C1 segment of cervical spinal cord (tissue), 14 donors: ENCODE measurements around the gene USP3.
A peak's percentile ranks its signal among the peaks of the same experiment; 100 is the strongest.

Experiments
- DNase-seq, 14 donors: peaks; one replicate each; lab custom pipeline; 2025; lab: John Stamatoyannopoulos, UW

The USP3 gene

DNA sequence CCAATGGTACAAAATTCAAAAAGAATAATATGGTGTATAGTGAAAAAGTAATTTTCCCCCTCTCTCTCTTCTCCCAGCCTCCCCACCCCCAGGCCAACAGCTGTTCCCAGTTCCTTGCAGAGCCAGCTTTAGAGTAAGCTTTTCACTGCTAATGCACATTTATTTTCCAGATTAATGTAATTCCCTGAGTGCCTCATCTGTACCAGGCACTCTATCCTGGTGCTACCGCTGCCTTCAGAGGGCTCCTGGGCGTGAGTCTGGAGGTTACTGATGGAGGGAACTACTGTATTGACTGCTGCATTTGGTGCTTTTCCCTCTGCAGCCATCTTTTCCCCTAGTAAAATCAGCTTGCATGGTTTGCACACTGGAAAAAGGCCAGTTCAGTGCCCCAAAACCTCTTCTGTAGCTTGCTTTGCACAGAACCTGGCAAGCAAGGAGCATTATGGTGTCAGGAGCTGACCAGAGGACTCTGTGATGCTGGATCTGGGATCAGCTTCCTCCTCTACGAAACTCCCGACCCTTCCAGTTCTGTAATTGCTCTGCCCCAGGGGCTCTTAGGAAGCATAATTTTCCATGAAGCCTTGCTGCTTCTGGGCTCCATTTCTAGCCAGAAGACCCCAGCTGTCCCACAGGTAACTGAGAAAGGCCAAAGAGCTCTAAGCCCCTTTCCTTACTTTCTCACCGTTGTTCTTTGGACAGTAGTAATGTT, 8.5 kb upstream of the USP3 start:
- no peak for DNase-seq

DNA sequence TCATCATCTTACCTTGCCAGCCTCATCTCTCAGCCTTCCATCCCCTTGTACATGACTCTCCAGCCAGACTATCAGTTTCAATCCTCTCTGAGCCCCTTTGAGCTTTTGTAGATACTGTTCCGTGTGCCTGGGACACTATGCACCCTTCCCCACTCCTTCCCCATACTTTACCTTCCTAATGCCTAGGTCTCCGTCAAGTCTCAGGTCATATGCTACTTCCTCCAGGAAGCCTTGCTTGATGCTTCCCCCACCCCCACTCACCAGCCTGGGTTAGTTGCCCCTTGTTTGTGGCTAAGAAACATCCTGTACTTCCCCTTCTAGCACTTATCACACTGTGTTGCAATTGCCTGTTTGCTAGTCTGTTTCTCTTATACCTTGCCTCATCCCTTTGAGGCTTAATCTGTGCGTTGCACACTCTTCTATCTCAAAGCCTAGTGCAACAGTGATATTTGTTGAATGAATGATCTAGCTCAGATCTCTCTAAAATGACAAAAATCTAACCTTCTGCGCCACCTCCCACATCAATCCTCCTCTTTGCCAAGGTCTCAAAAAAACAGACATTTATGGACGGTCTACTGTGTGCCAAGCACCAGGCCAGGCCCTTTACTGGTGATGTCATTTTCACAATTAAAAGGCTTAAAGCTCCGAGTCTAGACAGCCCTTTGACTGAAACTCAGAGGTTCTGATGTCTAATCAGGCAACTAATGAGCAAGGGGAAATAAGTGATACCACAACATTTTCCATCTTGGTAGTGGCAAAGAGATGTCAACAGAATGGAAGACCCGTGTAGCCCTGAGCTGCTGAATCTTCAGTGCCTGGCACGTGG, 6.5 kb upstream of the USP3 start:
- peak in 2 of 14 donors; percentile 21 to 25 for DNase-seq

DNA sequence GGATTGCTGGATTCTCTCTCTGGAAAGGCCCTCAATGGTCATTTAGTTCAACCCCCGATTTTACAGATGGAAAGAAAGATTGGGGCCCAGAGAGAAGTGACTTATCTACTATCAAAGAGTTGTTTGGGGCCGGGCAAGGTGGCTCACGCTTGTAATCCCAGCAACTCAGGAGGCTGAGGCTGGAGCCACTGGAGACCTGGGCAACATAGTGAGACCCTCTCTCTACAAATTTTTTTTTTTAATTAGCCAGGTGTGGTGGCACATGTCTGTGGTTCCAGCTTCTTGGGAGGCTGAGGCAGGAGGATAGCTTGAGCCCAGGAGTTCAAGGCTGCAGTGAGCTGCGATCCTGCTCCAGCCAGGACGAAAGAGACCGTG, 5.2 kb upstream of the USP3 start:
- no peak for DNase-seq

- no peak for DNase-seq
These were observed 4.8 kb upstream of the USP3 start for GRCh38 chr15:63499611-63500010.

- DNase-seq = no peak
These were observed 3.8 kb upstream of the USP3 start for GRCh38 chr15:63500265-63501250.

DNA sequence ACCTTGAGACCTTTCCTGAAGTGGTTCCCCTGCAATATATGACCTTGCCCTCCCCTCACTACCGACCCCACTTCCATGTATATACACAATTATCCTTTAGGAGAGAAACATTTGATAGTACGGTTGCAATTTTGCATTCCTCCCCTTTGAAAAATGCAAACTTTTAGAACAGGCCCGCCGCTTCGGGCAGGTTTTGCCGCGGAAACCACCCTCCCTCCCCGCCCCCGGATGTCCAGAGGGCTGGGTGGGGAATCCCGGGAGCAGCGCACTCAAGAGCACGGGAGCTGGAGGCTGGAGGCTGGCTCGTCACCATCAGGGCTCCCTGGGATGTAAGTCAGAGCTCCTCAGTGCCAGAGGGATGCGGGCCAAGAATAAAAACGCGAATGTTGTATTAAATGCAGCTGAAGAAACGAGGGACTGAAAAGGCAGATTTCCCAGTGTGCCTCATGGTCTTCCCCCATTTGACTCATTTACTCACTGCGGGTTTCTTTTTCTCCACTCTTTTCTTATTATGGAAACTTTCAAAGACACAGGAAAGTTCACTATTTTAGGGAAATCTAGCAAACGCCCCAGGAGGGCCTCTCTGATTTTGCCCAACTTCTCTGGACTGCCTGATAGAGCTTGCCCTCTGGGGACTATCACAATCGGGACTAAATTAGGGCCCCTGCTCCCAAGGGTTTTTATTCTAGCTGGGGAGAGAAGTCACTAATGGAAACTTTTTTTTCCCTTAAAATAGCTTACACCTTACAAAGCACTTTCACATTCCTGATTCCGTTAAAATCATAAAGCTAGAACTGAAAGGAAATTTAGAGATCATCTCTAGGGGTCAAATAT, 2.9 kb upstream of the USP3 start:
- peak in 6 of 14 donors; percentile 17 to 43 (median 26) for DNase-seq

GRCh38 chr15:63502137-63502766, 2.1 kb upstream of the USP3 start:
- DNase-seq = no peak

GRCh38 chr15:63502843-63503738, 1.3 kb upstream of the USP3 start:
- DNase-seq = peak in 11 of 14 donors; percentile 19 to 78 (median 59)

GRCh38 chr15:63503739-63504246, 600 bp upstream of the USP3 start:
- DNase-seq = peak in 1 of 14 donors; percentile 62

DNA sequence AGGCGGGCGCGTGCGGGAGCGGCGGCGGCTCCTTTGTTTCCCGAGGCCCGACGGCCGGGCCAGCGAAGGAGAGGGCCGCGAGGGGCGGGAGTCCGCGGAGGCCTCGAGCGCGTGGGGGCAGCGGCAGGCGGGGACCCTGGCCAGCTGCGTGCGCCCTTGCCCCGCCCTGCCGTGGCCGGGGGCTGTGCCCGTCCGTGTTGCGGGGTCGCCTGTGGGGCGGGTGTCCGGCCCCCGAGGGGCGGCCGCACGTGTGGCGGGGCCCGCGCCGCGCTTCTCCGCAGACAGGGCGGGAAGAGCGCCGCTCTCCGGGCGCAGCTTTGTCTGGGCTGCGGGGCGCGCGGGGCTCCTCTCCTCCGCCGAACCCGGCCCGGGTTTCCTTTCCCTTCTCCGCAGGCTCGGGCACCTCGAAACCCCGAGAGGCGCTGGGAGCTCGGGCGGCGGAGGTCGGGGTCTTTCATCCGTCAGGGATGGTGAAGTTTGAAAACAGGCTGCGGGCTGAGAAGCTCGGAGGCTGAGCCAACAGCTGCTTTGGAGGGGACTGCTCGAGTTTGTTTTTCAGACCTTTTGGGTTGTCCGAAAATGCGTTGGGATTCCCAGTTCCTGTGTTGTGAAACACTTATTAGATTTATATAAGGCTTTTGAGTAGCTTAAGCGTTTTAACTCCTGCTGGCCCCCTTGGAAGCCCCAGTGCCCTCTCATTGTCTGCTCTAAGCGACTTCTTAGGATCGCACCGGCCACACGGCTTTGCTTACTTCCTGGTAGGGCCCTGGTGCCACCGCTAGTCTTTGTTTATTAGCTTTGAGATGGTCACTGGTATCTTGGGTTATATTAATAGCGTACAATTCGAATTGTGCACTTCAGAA, 817 bp downstream of the USP3 start:
- DNase-seq = peak in 11 of 14 donors; percentile 23 to 74 (median 62)

DNA sequence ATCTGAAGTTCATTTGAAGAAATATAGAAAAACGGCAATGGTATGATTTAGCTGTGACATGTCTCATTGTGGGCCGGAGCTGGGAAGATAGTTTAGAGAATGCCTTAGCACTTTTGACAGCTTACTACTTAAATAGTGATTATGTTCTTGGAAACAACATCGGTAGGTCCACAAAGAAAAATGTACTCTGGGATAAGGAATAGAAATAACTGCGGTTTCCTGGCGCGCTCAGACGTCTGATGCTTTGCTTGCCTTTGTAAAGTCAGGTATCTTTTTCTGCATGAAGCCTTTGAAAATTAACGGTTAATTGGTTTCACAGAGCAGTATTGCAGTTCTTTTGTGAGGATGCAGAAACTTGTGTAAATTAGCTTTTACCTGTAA, 1.4 kb downstream of the USP3 start:
- no peak for DNase-seq

- DNase-seq = peak in 2 of 14 donors; percentile 23 to 55
These were observed 2.2 kb downstream of the USP3 start for GRCh38 chr15:63506537-63507035.

DNA sequence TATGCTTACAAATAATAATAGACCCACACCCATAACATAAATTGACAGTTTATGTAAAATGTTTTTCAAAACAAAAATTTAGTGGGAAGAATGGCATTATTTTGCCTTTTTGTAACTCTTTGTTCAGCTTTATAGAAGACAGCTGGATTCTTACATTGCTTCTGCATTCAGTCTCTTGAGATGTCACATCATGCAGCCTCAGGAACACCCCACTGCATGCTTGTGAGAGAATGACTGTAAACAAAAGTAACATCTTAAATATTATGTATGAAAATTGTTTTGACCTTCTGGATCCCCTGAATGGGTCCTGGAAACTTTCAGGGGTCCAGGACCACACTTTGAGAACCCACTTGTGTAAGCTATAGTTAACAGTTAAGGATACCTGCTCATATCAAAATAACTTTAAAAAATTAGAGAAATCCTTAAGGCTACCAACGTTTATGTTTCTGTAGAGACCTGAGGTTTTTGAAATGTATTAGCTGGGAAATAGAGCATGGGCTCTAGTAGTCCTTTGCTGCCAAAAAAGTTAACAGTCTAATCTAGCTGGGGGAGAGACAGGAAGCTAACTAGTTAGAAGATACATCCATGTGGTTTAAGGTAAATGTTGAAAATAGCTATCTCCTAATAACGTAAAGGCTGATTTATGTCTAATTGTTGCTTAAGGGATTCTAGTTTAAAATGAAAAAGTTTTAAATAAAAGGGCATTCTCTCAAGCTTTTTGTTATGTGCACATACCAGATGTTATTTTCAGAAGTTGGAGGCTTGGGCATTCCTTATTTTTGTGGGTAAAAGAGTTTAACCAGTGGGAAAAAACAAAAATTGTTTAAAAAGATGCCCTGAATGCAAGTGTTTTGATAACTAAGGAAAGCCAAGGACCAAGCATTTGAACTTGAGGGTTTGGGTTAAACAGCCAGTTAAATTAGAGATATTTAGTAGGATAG, 3.8 kb downstream of the USP3 start:
- DNase-seq = no peak

- peak in 1 of 14 donors; percentile 89 for DNase-seq
These were observed 4.9 kb downstream of the USP3 start for GRCh38 chr15:63509056-63509954.
